Measurements from ENCODE around the gene FAM89A.

The FAM89A gene

GRCh38 chr1:231040019-231040799, at the start of gene FAM89A:
TSS of gene FAM89A (minus strand) at chr1:231040254. CDS start at chr1:231040211, 43 bp downstream.
- DNase-seq (ENCODE audit: low spot score) = no peak

- no peak for DNase-seq (ENCODE audit: low spot score)
Measured at GRCh38 chr1:231084353-231084752, 44.3 kb upstream of the FAM89A start.

GRCh38 chr1:231079163-231079562, 39.1 kb upstream of the FAM89A start:
- no peak for DNase-seq (ENCODE audit: low spot score)

- no peak for DNase-seq (ENCODE audit: low spot score)
Measured at GRCh38 chr1:231078250-231078649, 38.2 kb upstream of the FAM89A start.

GRCh38 chr1:231076802-231077201, 36.7 kb upstream of the FAM89A start:
- DNase-seq (ENCODE audit: low spot score) = no peak

GRCh38 chr1:231075497-231075896, 35.4 kb upstream of the FAM89A start:
- DNase-seq (ENCODE audit: low spot score) = no peak

- DNase-seq (ENCODE audit: low spot score) = no peak
Measured at GRCh38 chr1:231075020-231075419, 35.0 kb upstream of the FAM89A start.

GRCh38 chr1:231074046-231074445, 34.0 kb upstream of the FAM89A start:
- no peak for DNase-seq (ENCODE audit: low spot score)

GRCh38 chr1:231073331-231073730, 33.3 kb upstream of the FAM89A start:
- DNase-seq (ENCODE audit: low spot score) = no peak

- DNase-seq (ENCODE audit: low spot score) = no peak
Measured at GRCh38 chr1:231072502-231073094, 32.5 kb upstream of the FAM89A start.

GRCh38 chr1:231072041-231072440, 32.0 kb upstream of the FAM89A start:
- DNase-seq (ENCODE audit: low spot score) = no peak

- DNase-seq (ENCODE audit: low spot score) = no peak
Measured at GRCh38 chr1:231070758-231071444, 30.8 kb upstream of the FAM89A start.

GRCh38 chr1:231069333-231069732, 29.3 kb upstream of the FAM89A start:
- DNase-seq (ENCODE audit: low spot score) = no peak

GRCh38 chr1:231068762-231069161, 28.7 kb upstream of the FAM89A start:
- no peak for DNase-seq (ENCODE audit: low spot score)

GRCh38 chr1:231065510-231066241, 25.6 kb upstream of the FAM89A start:
- DNase-seq (ENCODE audit: low spot score) = no peak

- no peak for DNase-seq (ENCODE audit: low spot score)
Measured at GRCh38 chr1:231064418-231064817, 24.4 kb upstream of the FAM89A start.

GRCh38 chr1:231063331-231063730, 23.3 kb upstream of the FAM89A start:
- no peak for DNase-seq (ENCODE audit: low spot score)

GRCh38 chr1:231062500-231063270, 22.6 kb upstream of the FAM89A start:
- DNase-seq (ENCODE audit: low spot score) = no peak

GRCh38 chr1:231059566-231060193, 19.6 kb upstream of the FAM89A start:
- DNase-seq (ENCODE audit: low spot score) = no peak

GRCh38 chr1:231058416-231059109, 18.5 kb upstream of the FAM89A start:
- no peak for DNase-seq (ENCODE audit: low spot score)

- DNase-seq (ENCODE audit: low spot score) = no peak
Measured at GRCh38 chr1:231057410-231057809, 17.4 kb upstream of the FAM89A start.
